NOMO-1 treated with DMSO at 0.1 percent for 48 hours (cell line): ENCODE data around the gene ECEL1.
"Not testable (repeated sequence)": the region's sequence is repeated elsewhere in the genome, so short reads cannot be mapped to it uniquely, and the experiment has no call there.

Experiments used
- DNase-seq: peaks from one replicate; lab custom pipeline; 2025; ENCODE audit not compliant: unreplicated experiment; lab: John Stamatoyannopoulos, UW

Gene ECEL1

GRCh38 chr2:232460171-232460570, 27.5 kb downstream of the ECEL1 start:
- no peak for DNase-seq

GRCh38 chr2:232459419-232460035, 28.1 kb downstream of the ECEL1 start:
- DNase-seq = no peak

- no peak for DNase-seq
Observed at GRCh38 chr2:232458661-232459418, 28.8 kb downstream of the ECEL1 start.

- no peak for DNase-seq
Observed at GRCh38 chr2:232458051-232458660, 29.5 kb downstream of the ECEL1 start.

- no peak for DNase-seq
Observed at GRCh38 chr2:232457121-232458011, 30.3 kb downstream of the ECEL1 start.

- no peak for DNase-seq
Observed at GRCh38 chr2:232456296-232457120, 31.1 kb downstream of the ECEL1 start.

- no peak for DNase-seq
Observed at GRCh38 chr2:232455426-232456255, 32.0 kb downstream of the ECEL1 start, which contains the start of gene ALPI. Gene ALPI (plus strand): TSS chr2:232456153. CDS start chr2:232456200, 47 bp downstream.

GRCh38 chr2:232454630-232455029, 33.0 kb downstream of the ECEL1 start:
- DNase-seq = no peak

- DNase-seq = not testable (repeated sequence)
Observed at GRCh38 chr2:232451645-232452044, 36.0 kb downstream of the ECEL1 start.

- no peak for DNase-seq
Observed at GRCh38 chr2:232449964-232450363, 37.7 kb downstream of the ECEL1 start.

GRCh38 chr2:232448304-232448690, 39.3 kb downstream of the ECEL1 start:
- no peak for DNase-seq

- no peak for DNase-seq
Observed at GRCh38 chr2:232447638-232448303, 39.9 kb downstream of the ECEL1 start.

- DNase-seq = no peak
Observed at GRCh38 chr2:232447091-232447620, 40.5 kb downstream of the ECEL1 start.

GRCh38 chr2:232446266-232446777, 41.3 kb downstream of the ECEL1 start:
- DNase-seq = not testable (repeated sequence)

GRCh38 chr2:232445149-232445885, 42.3 kb downstream of the ECEL1 start:
- not testable (repeated sequence) for DNase-seq

GRCh38 chr2:232444409-232445148, 43.1 kb downstream of the ECEL1 start:
- DNase-seq = peak; percentile 29
